Activated naive CD4-positive, alpha-beta T cell treated with anti-CD3 and anti-CD28 coated beads, Interleukin-2, amount 50 U/mL, for 72 hours (primary cell): ENCODE data around the gene CCDC152. TPM values are rescaled to one million over a fixed set of nuclear protein-coding genes. Genes with fewer than 3 reads are reported as not detected.
"Not testable (repeated sequence)": the region's sequence is repeated elsewhere in the genome, so short reads cannot be mapped to it uniquely, and the experiment has no call there.

Source experiments
- ATAC-seq, 2 donors: fragments of 150-1000 bp; cut with Tn5 transposase; 2 replicates each; pipeline ENCODE4 v1.10.0; 2021; ENCODE audit warnings: mild to moderate bottlenecking in 2 of 2, moderate library complexity in 2 of 2
- DNase-seq, 2 donors: peaks; one replicate each; pipeline ENCODE4 v3.0.0; 2021 to 2022; ENCODE audit warnings: low spot score in 2 of 2
- H3K27ac Mint-ChIP-seq, 2 donors: one replicate each; pipeline ENCODE4 v1.8.0; 2022; ENCODE audit warnings: mild to moderate bottlenecking in 2 of 2, mixed read lengths in 2 of 2
- H3K36me3 Mint-ChIP-seq, 2 donors: one replicate each; pipeline ENCODE4 v1.8.0; 2022; ENCODE audit warnings: mixed read lengths in 2 of 2
- H3K9me3 Mint-ChIP-seq, 2 donors: one replicate each; pipeline ENCODE4 v1.8.0; 2022; ENCODE audit warnings: mixed read lengths in 2 of 2
- total RNA-seq, 2 donors: library from RNA; stranded (reverse); gene quantifications; one replicate each; pipeline ENCODE4 v1.2.3, GENCODE V29; 2022

The CCDC152 gene, protein sequence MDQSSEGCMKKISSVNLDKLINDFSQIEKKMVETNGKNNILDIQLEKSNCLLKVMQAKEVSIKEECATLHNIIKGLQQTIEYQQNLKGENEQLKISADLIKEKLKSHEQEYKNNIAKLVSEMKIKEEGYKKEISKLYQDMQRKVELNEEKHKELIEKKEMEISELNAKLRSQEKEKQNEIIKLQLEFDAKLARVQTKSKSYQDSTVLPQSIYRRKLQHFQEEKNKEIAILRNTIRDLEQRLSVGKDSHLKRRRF
- total RNA-seq: 1 to 10 TPM; 1.3 to 9.0 TPM

DNA sequence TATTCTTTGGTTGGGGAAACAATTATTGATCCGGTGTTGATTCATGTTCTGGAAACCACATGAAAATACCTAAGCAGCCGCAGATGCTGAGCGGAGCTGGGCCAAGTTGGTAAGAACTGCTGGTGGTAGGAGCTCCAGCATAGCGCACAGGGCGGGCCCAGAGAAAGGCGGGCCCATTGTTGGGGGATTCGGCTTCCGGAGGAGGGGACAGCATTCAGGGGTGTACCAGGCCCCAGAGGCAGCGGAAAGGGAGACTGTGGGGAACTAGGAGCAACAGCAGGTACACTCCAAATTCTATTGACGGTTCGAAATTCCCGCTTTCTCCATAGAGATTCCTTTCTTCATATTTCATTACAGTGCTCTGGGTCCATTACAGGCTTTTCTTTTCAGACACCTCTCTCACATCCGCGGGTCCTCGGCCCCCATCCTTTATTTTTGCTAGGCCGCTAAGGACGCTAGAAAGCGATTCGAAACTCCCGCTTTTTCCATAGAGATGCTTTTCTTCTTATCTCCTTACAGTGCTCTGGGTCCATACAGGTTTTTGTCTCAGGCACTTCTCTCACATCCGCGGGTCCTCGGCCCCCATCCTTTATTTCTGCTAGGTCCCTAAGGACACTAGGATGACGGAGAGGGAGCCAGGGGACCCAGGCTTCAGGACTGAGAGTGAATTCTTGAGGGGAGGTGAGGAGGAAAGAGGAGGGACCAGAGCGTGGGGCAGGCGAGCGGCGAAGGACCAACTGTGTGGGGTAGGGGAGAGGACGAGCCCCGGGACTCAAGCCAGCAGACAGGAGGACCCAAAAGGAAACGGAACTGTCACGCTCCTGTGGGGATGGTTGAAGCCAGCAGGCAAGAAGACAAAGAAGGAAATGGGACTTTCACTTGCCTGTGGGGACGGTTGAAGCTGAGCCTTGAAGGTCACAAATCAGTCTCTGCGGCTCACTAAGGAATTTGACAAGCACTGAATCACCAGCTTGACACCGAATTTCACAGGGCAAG lies at the start of gene CCDC152:
TSS of gene CCDC152 (plus strand) at position 213 of the 996 bp plus-strand sequence. CDS start 2,304 bp downstream, outside the sequence.
- DNase-seq: peak; percentile 59
- Mint-ChIP-seq H3K9me3 (no peaks in the 10 kb centered on the region), H3K27ac (peak within 1 kb of the TSS; percentile 63 to 79), H3K36me3 (no peaks in the 10 kb centered on the region)
- peak; percentile 89 to 99 for ATAC-seq

DNA sequence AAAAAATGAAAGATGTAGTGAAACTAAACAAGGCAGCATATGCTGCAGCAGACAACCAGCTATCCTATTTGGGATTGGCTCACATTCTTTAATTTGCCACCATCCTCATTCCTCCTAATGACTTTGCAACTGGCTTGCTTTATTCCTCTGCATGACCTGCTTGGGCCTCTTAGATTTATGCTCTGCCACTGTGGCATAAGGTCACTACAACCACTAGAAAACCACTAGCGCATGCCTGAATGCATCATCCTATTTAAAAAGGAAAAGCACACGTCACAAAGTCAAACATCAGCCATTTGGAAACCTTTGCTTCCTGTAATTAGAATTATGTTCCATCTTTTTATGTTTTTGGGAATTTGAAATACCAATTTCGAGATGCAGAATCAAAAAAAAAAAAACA lies 40.8 kb upstream of the CCDC152 start:
- no peak for DNase-seq
- Mint-ChIP-seq H3K36me3 (no peaks in the 10 kb centered on the region), H3K27ac (no peak overlapping the region), H3K9me3 (no peaks in the 10 kb centered on the region)
- ATAC-seq: no peak

DNA sequence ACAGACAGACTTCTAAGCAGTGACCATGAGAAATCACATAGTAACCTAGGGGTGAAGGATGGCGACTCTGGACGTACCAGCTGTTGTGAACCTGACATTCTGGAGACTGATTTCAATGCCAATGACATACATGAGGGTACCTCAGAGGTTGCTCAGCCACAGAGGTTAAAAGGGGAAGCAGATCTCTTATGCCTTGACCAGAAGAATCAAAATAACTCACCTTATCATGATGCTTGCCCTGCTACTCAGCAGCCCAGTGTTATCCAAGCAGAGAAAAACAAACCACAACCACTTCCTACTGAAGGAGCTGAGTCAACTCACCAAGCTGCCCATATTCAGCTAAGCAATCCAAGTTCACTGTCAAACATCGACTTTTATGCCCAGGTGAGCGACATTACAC lies 38.0 kb upstream of the CCDC152 start:
- no peak for DNase-seq
- Mint-ChIP-seq H3K36me3 (no peaks in the 10 kb centered on the region), H3K27ac (no peak overlapping the region), H3K9me3 (no peaks in the 10 kb centered on the region)
- peak; percentile 78 to 86 for ATAC-seq

DNA sequence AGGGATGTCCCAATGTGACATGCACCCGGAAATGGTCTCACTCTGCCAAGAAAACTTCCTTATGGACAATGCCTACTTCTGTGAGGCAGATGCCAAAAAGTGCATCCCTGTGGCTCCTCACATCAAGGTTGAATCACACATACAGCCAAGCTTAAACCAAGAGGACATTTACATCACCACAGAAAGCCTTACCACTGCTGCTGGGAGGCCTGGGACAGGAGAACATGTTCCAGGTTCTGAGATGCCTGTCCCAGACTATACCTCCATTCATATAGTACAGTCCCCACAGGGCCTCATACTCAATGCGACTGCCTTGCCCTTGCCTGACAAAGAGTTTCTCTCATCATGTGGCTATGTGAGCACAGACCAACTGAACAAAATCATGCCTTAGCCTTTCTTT lies 37.6 kb upstream of the CCDC152 start:
- H3K36me3 Mint-ChIP-seq: no peaks in the 10 kb centered on the region
- H3K9me3 Mint-ChIP-seq: no peaks in the 10 kb centered on the region
- ATAC-seq: peak; percentile 9 to 18
- H3K27ac Mint-ChIP-seq: no peak overlapping the region
- DNase-seq: no peak

DNA sequence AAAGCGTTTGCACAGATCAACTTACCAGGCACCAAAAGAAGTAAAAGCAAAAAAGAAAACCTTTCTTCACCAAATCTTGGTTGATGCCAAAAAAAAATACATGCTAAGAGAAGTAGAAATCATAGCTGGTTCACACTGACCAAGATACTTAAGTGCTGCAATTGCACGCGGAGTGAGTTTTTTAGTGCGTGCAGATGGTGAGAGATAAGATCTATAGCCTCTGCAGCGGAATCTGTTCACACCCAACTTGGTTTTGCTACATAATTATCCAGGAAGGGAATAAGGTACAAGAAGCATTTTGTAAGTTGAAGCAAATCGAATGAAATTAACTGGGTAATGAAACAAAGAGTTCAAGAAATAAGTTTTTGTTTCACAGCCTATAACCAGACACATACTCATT lies 36.4 kb upstream of the CCDC152 start:
- H3K27ac Mint-ChIP-seq: no peak overlapping the region
- DNase-seq (no peak), ATAC-seq (no peak)
- no peaks in the 10 kb centered on the region for H3K9me3 Mint-ChIP-seq
- H3K36me3 Mint-ChIP-seq: no peaks in the 10 kb centered on the region

DNA sequence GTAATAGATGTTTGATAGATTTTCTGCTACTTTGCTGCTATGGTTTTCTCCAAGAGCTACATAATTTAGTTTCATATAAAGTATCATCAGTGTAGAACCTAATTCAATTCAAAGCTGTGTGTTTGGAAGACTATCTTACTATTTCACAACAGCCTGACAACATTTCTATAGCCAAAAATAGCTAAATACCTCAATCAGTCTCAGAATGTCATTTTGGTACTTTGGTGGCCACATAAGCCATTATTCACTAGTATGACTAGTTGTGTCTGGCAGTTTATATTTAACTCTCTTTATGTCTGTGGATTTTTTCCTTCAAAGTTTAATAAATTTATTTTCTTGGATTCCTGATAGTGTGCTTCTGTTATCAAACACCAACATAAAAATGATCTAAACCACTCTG lies 35.1 kb upstream of the CCDC152 start:
- no peaks in the 10 kb centered on the region for H3K36me3 Mint-ChIP-seq
- DNase-seq: no peak
- H3K27ac Mint-ChIP-seq: no peak overlapping the region
- ATAC-seq: no peak
- H3K9me3 Mint-ChIP-seq: no peaks in the 10 kb centered on the region

DNA sequence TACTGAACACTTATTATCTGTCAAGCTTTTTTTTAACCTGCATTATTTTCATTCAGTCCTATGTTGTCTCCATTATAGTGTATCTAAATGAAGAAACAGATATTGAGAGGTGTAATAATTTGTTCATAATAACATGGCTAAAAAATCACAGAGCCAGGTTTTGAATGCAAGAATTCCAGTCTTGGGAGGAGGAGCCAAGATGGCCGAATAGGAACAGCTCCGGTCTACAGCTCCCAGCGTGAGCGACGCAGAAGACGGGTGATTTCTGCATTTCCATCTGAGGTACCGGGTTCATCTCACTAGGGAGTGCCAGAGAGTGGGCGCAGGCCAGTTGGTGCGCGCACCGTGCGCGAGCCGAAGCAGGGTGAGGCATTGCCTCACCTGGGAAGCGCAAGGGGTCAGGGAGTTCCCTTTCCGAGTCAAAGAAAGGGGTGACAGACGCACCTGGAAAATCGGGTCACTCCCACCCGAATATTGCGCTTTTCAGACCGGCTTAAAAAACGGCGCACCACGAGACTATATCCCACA lies 22.0 kb upstream of the CCDC152 start:
- not testable (repeated sequence) for ATAC-seq, H3K9me3 Mint-ChIP-seq, H3K36me3 Mint-ChIP-seq, H3K27ac Mint-ChIP-seq, DNase-seq

DNA sequence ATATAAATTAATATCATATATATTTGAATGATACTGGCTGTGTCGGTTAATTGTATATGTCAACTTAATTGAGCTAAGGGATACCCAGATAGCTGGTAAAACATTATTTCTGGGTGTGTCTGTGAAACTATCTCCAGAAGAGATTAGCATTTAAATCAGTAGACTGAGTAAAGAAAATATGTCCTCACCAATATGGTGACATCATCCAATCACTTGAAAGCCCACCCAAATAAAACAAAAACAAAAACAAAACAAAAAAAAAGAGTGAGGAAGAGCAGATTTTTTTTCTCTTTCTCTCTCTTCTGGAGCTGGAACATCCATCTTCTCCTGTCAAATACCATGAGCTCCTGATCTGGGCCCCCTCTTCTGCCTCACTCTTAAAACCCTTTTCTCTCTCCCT lies 15.7 kb upstream of the CCDC152 start:
- ATAC-seq (no peak), DNase-seq (no peak)
- H3K9me3 Mint-ChIP-seq: peaks cover 0 to 3% of the 10 kb centered on the region in 2 donors
- no peaks in the 10 kb centered on the region for H3K36me3 Mint-ChIP-seq
- no peak overlapping the region for H3K27ac Mint-ChIP-seq

DNA sequence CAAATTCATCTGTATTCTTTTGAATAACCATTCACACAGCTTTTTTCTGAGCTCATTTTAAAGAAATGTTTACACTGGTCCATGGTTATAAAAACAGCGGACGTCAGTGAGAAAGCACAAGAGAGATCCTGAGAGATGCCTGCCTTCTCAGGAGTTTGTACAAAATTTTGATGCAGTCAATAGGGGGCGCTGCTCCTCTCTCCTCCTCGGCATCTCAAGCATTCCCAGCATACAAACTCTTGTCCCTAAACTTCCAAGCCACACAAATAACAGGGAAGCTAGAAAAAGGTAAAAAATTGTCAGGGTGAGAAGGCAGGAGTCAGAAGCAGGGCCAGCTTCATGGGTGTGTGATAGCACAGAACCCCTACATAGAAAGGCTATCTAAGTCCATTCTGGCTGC lies 11.2 kb upstream of the CCDC152 start:
- Mint-ChIP-seq H3K9me3 (peaks cover 0 to 3% of the 10 kb centered on the region in 2 donors), H3K36me3 (no peaks in the 10 kb centered on the region), H3K27ac (no peak overlapping the region)
- ATAC-seq (no peak), DNase-seq (peak in 1 of 2 donors; percentile 13)

DNA sequence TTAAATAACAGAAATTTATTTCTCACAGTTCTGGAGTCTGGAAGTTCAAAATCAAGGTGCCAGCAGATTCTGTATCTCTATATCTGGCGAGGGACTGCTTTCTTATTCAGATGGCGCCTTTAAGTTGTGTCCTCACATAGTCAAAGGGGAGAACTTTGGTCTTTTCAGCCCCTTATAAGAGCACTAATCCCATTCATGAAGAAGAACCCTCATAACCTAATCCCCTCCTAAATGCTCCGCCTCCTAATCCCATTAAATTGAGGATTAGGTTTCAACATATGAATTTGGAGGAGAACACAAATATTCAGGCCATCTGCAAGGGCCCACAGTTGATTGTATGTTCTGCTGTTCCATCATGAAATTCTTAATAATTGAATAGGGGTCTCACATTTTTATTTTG lies 10.8 kb upstream of the CCDC152 start:
- H3K27ac Mint-ChIP-seq: no peak overlapping the region
- H3K36me3 Mint-ChIP-seq: no peaks in the 10 kb centered on the region
- no peak for DNase-seq
- ATAC-seq: no peak
- peaks cover 0 to 3% of the 10 kb centered on the region in 2 donors for H3K9me3 Mint-ChIP-seq

DNA sequence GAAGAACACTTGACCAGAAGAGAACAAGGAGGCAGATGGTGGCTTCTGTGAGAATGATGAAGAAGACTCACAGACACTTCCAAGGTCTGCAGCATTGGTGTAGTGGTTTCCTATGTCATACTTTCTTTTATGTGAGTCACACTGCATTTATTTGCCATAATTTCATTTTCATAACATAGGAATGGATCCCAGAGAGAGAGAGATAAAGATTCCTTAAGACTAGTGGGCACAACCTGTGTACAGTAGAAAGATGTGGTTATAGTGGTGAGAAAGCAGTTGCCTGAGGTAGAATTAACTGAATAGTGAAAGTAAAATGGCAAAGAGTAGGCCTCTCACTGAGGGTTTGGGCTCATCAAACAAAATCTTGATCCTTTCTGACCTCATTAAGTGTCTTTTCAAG lies 7.6 kb upstream of the CCDC152 start:
- Mint-ChIP-seq H3K27ac (no peak overlapping the region), H3K9me3 (no peaks in the 10 kb centered on the region), H3K36me3 (no peaks in the 10 kb centered on the region)
- ATAC-seq: peak; percentile 26 to 32
- no peak for DNase-seq

DNA sequence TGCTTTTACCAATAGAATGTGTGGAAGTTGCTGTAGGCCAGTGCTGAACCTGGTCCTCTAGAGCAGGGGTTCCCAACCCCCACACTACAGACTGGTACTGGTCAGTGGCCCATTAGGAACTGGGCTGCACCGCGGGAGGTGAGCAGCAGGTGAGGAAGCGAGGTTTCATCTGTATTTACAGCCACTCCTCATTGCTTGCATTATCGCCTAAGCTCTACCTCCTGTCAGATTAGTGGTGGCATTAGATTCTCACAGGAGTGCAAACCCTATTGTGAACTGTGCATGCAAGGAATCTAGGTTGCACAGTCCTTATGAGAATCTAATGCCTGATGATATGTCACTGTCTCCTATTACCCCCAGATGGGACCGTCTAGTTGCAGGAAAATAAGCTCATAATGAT lies 6.1 kb upstream of the CCDC152 start:
- no peak for ATAC-seq
- Mint-ChIP-seq H3K9me3 (no peaks in the 10 kb centered on the region), H3K36me3 (no peaks in the 10 kb centered on the region), H3K27ac (no peak overlapping the region)
- no peak for DNase-seq

DNA sequence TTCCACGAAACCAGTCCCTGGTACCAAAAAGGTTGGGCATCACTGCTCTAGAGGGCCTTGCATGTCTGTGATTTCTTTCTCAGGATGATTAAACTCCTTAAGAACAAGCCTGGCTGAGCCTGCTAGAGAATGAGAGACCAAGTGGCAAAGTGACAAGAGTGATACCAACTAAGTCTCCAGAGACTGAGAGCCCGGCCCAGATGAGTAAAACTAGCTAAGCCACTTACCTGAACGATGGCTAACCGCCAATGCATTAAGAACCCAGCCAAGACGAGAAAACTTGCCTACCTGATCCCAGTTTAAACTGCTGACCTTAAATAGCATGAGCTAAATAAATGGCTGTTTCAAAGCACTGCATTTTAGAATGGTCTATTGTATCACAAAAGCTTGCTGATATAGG lies 5.6 kb upstream of the CCDC152 start:
- no peaks in the 10 kb centered on the region for H3K9me3 Mint-ChIP-seq
- H3K27ac Mint-ChIP-seq: no peak overlapping the region
- ATAC-seq (no peak), DNase-seq (no peak)
- no peaks in the 10 kb centered on the region for H3K36me3 Mint-ChIP-seq

DNA sequence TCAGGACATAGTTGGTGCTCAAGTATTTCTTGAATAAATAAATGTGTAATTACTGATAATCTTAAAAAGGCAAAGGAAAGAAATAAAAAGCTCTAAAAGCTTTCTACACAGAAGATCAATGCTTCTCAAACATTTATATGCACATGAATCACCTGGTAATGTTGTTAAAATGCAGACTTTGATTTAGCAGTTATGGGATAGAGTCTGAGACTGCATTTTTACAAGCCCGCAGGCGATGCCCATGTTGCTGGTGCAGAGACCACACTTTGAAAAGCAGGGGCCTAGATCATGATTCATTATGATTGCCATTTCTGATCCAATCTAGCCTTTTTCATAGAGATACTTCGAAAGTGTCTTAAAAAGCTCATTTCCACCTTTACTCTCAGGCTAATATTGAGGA lies 3.5 kb upstream of the CCDC152 start:
- H3K36me3 Mint-ChIP-seq: no peaks in the 10 kb centered on the region
- ATAC-seq (no peak), DNase-seq (no peak)
- H3K9me3 Mint-ChIP-seq: no peaks in the 10 kb centered on the region
- no peak overlapping the region for H3K27ac Mint-ChIP-seq

DNA sequence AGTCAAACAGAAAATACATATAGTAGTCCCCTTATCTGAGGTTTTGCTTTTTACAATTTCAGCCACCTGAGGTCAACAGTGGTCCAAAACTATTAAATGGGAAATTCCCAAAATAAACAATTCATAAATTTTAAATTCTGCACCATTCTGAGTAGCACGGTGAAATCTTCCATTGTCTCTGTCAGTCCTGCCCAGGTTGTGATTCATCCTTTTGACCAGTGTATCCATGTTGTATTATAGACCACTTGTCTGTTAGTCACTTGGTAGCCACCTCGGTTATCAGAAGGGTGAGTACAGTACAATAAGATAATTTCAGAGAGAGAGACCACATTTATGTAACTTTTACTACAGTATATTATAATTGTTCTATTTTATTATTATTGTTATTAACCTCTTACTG lies 2.8 kb downstream of the CCDC152 start:
- H3K27ac Mint-ChIP-seq: no peak overlapping the region
- ATAC-seq: no peak
- no peaks in the 10 kb centered on the region for H3K36me3 Mint-ChIP-seq
- no peak for DNase-seq
- no peaks in the 10 kb centered on the region for H3K9me3 Mint-ChIP-seq

DNA sequence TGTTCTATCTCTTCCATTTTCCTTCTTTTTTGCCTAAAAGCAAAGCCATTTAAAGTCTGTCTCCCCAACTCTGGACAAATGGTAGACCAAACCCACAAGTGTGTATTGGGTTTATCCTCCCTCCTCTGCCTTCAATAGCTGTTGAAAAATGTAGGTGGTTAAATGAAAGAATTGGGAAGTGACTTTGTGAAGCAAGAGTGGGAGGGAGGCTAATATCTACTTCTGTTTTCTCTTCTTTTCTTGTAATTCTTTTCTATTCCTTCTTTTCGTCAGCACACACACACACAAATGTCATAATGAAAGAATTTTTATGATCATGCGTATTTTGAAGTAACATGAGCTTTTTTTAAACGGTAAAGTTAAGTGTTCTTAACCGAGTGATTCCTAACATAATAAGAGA lies 3.8 kb downstream of the CCDC152 start:
- DNase-seq: no peak

DNA sequence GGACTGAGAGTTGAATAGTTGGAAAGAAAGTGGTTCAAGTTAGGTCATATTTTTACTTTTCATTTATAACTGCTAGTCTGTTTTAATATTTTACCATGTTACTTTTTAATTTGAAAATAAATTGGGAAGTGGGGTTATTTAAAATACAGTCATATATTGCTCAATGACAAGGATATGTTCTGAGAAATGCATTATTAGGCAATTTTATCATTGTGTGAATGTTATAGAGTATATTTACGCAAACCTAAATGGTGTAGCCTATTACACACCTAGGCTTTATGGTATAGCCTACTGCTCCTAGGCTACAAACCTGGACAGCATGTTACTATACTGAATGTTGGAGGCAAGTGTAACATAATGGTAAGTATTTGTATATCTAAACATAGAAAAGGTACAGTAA lies 5.2 kb downstream of the CCDC152 start:
- no peak for ATAC-seq
- no peak overlapping the region for H3K27ac Mint-ChIP-seq
- H3K36me3 Mint-ChIP-seq: no peaks in the 10 kb centered on the region
- H3K9me3 Mint-ChIP-seq: no peaks in the 10 kb centered on the region
- no peak for DNase-seq

More for the DNA sequence above, 3.8 kb downstream of the CCDC152 start:
- ATAC-seq: no peak
- no peaks in the 10 kb centered on the region for H3K36me3 Mint-ChIP-seq
- no peaks in the 10 kb centered on the region for H3K9me3 Mint-ChIP-seq
- no peak overlapping the region for H3K27ac Mint-ChIP-seq
